CD4-positive, alpha-beta T cell treated with Interleukin-15 for 1 hour (primary cell): ENCODE results near the gene CALCOCO1.
"Not testable (repeated sequence)": the region's sequence is repeated elsewhere in the genome, so short reads cannot be mapped to it uniquely, and the experiment has no call there.

Experiments used
- DNase-seq: peaks from one replicate; pipeline ENCODE4 v3.0.0-alpha.2; 2020

Gene CALCOCO1

GRCh38 chr12:53733051-53733806 is 6.0 kb upstream of the CALCOCO1 start:
- DNase-seq: no peak

GRCh38 chr12:53729644-53730043 is 2.4 kb upstream of the CALCOCO1 start:
- no peak for DNase-seq

- DNase-seq: no peak
These were observed 954 bp upstream of the CALCOCO1 start for GRCh38 chr12:53728206-53728605.

GRCh38 chr12:53726946-53727309 is 324 bp downstream of the CALCOCO1 start:
- DNase-seq: no peak

GRCh38 chr12:53726341-53726740 is 911 bp downstream of the CALCOCO1 start:
- DNase-seq: no peak

- DNase-seq: no peak
These were observed 1.4 kb downstream of the CALCOCO1 start for GRCh38 chr12:53725824-53726223.

- DNase-seq: no peak
These were observed 4.7 kb downstream of the CALCOCO1 start for GRCh38 chr12:53722450-53723041.

GRCh38 chr12:53720946-53721345 is 6.3 kb downstream of the CALCOCO1 start:
- no peak for DNase-seq

- DNase-seq: no peak
These were observed 7.6 kb downstream of the CALCOCO1 start for GRCh38 chr12:53719649-53720048.

- DNase-seq: not testable (repeated sequence)
These were observed 8.7 kb downstream of the CALCOCO1 start for GRCh38 chr12:53718567-53718966.

- no peak for DNase-seq
These were observed 9.9 kb downstream of the CALCOCO1 start for GRCh38 chr12:53717319-53717718.

GRCh38 chr12:53714004-53714403 is 13.2 kb downstream of the CALCOCO1 start:
- no peak for DNase-seq

GRCh38 chr12:53713516-53713915 is 13.7 kb downstream of the CALCOCO1 start:
- DNase-seq: no peak

GRCh38 chr12:53712059-53712643 is 15.1 kb downstream of the CALCOCO1 start:
- DNase-seq: no peak

GRCh38 chr12:53710091-53710490 is 17.2 kb downstream of the CALCOCO1 start:
- DNase-seq: no peak

- no peak for DNase-seq
These were observed 17.6 kb downstream of the CALCOCO1 start for GRCh38 chr12:53709671-53710070.

- no peak for DNase-seq
These were observed 21.2 kb downstream of the CALCOCO1 start for GRCh38 chr12:53706080-53706479.

GRCh38 chr12:53703756-53704155 is 23.5 kb downstream of the CALCOCO1 start:
- no peak for DNase-seq

- peak; percentile 71 for DNase-seq
These were observed 25.6 kb downstream of the CALCOCO1 start for GRCh38 chr12:53701518-53702264.

GRCh38 chr12:53700567-53700966 is 26.7 kb downstream of the CALCOCO1 start:
- no peak for DNase-seq

GRCh38 chr12:53699678-53700025 is 27.6 kb downstream of the CALCOCO1 start:
- DNase-seq: no peak

- DNase-seq: no peak
These were observed 28.1 kb downstream of the CALCOCO1 start for GRCh38 chr12:53698948-53699677.
